K562 (cell line): ENCODE results near the gene FOSL1. TPM values are rescaled to one million over a fixed set of nuclear protein-coding genes. Genes with fewer than 3 reads are reported as not detected.
A peak's percentile ranks its signal among the peaks of the same experiment; 100 is the strongest.

ENCODE experiments used
- BACH1 ChIP-seq: fragments of 200-800 bp; sonication (Bioruptor generic); IDR thresholded peaks from 2 replicates; pipeline ENCODE4 v1.6.1; 2016; ENCODE audit warnings: missing genetic modification characterization, missing compliant biosample characterization
- EGR1 ChIP-seq: fragments of 450-650 bp; conservative IDR thresholded peaks from 2 replicates; pipeline ENCODE4 v1.6.1; 2017; ENCODE audit warnings: mild to moderate bottlenecking
- ELF2 ChIP-seq: fragments of 250-450 bp; sonication (Bioruptor Pico); IDR thresholded peaks from 2 replicates; pipeline ENCODE4 v1.5.0; 2021; ENCODE audit warnings: mild to moderate bottlenecking
- FOXM1 ChIP-seq, 2 experiments: fragments of 450-650 bp in 1 of 2; sonication (generic) in 1 of 2; formaldehyde crosslinking in 1 of 2; IDR thresholded peaks; 2 replicates each; pipeline versions ENCODE4 v1.6.1 to v1.9.0; 2017 to 2022; ENCODE audit warnings: low read depth in 2 of 2, mild to moderate bottlenecking in 2 of 2, missing genetic modification reagents in 1 of 2, moderate library complexity in 1 of 2
- GABPB1 ChIP-seq: sonication (generic); formaldehyde crosslinking; IDR thresholded peaks from 2 replicates; pipeline ENCODE4 v1.8.0; 2022; ENCODE audit warnings: mild to moderate bottlenecking, missing genetic modification reagents
- NEUROD1 ChIP-seq: fragments of 150-350 bp; IDR thresholded peaks from 2 replicates; pipeline ENCODE4 v1.6.1; 2014; ENCODE audit warnings: borderline replicate concordance, low read length, low read depth; ENCODE audit not compliant: partially characterized antibody
- RB1 ChIP-seq: fragments of 450-650 bp; IDR thresholded peaks from 2 replicates; pipeline ENCODE4 v1.6.1; 2017; ENCODE audit warnings: low read depth, mild to moderate bottlenecking
- TOE1 ChIP-seq, 2 experiments: fragments of 450-650 bp in 1 of 2; sonication (generic) in 1 of 2; formaldehyde crosslinking in 1 of 2; IDR thresholded peaks; 2 replicates each; pipeline versions ENCODE4 v1.7.1 to v1.8.0; 2016 to 2022; ENCODE audit warnings: borderline replicate concordance in 2 of 2, mild to moderate bottlenecking in 2 of 2, antibody characterized with exemption in 1 of 2, inconsistent platforms in 1 of 2, low read depth in 1 of 2, missing genetic modification reagents in 1 of 2, moderate library complexity in 1 of 2
- TRIM24 ChIP-seq, 2 experiments: fragments of 450-650 bp; IDR thresholded peaks; 2 replicates each; pipeline ENCODE4 v1.6.1; 2016
- ZNF263 ChIP-seq: sonication (generic); formaldehyde crosslinking; IDR thresholded peaks from 2 replicates; pipeline ENCODE4 v1.8.0; 2022; ENCODE audit warnings: mild to moderate bottlenecking, missing genetic modification reagents, borderline replicate concordance
- ZNF431 ChIP-seq: sonication (generic); formaldehyde crosslinking; IDR thresholded peaks from 2 replicates; pipeline ENCODE4 v1.8.0; 2022; ENCODE audit warnings: mild to moderate bottlenecking, missing genetic modification reagents
- polyA plus RNA-seq, 8 experiments: library from polyadenylated mRNA; depleted of rRNA in 4 of 8; stranded (reverse) in 5 of 8; unstranded in 3 of 8; fragments of >200 nt; fragmentation: Nextera tagmentation in 2 of 8; fragmentation: Illumina TruSeq in 1 of 8; extraction: Ambion mirVana in 2 of 8; extraction: Trizol in 1 of 8; gene quantifications; 2 replicates each; pipeline versions ENCODE4 v1.2.1 to v1.2.3, GENCODE V29; 2011 to 2014; ENCODE audit warnings: inconsistent platforms in 1 of 8, missing spikeins in 1 of 8
- total RNA-seq, 7 experiments: library from RNA; depleted of rRNA in 6 of 7; stranded (reverse); fragments of >200 nt in 6 of 7; fragmentation: Illumina TruSeq in 2 of 7; extraction: Trizol in 2 of 7; gene quantifications; 2 replicates each; pipeline versions ENCODE4 v1.2.1 to v1.2.3, GENCODE V29; 2011 to 2021; ENCODE audit warnings: low replicate concordance in 1 of 7
- TF ChIP-seq, protein P1 (sequence below): fragments of 450-650 bp; IDR thresholded peaks from 2 replicates; pipeline ENCODE4 v1.6.1; 2016; ENCODE audit warnings: mild to moderate bottlenecking, moderate library complexity
- TF ChIP-seq, protein P2 (sequence below): sonication (generic); formaldehyde crosslinking; IDR thresholded peaks from 2 replicates; pipeline ENCODE4 v1.8.0; 2022; ENCODE audit warnings: mild to moderate bottlenecking, missing genetic modification reagents
- TF ChIP-seq, protein P3 (sequence below): fragments of 200-800 bp; sonication (Bioruptor generic); IDR thresholded peaks from 2 replicates; pipeline ENCODE4 v1.6.1; 2017; ENCODE audit warnings: missing genetic modification characterization, missing compliant biosample characterization

Gene FOSL1
- total and polyA plus RNA-seq, 9 of the 15 experiments (the other 6 are each of a cell fraction or from before 2014, with no cell fraction given): 3.5 to 39.6 (median 10.0) TPM

DNA sequence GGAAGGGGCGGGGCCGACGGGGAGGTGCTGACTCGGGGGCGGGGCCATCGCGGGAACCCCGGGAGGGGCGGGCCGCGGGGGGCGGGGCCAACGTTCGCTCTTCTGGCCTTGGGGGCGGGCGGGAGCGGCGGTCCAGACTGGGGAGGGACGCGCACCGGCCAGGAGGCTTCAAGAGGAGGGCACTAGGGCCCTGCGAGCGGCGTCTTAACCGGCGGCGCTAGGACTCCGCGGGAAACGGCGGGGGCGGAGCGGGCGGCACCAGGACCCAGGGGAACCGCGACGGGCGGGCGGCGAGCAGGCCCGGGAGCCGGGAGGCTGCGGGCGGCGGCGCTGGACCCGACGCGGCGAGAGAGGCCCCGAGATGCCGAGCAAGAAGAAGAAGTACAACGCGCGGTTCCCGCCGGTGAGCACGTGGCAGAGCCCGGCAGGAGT, 19.0 kb upstream of the FOSL1 start, which contains the start of gene DRAP1 (continued):
- TF ChIP-seq, protein P1, sequence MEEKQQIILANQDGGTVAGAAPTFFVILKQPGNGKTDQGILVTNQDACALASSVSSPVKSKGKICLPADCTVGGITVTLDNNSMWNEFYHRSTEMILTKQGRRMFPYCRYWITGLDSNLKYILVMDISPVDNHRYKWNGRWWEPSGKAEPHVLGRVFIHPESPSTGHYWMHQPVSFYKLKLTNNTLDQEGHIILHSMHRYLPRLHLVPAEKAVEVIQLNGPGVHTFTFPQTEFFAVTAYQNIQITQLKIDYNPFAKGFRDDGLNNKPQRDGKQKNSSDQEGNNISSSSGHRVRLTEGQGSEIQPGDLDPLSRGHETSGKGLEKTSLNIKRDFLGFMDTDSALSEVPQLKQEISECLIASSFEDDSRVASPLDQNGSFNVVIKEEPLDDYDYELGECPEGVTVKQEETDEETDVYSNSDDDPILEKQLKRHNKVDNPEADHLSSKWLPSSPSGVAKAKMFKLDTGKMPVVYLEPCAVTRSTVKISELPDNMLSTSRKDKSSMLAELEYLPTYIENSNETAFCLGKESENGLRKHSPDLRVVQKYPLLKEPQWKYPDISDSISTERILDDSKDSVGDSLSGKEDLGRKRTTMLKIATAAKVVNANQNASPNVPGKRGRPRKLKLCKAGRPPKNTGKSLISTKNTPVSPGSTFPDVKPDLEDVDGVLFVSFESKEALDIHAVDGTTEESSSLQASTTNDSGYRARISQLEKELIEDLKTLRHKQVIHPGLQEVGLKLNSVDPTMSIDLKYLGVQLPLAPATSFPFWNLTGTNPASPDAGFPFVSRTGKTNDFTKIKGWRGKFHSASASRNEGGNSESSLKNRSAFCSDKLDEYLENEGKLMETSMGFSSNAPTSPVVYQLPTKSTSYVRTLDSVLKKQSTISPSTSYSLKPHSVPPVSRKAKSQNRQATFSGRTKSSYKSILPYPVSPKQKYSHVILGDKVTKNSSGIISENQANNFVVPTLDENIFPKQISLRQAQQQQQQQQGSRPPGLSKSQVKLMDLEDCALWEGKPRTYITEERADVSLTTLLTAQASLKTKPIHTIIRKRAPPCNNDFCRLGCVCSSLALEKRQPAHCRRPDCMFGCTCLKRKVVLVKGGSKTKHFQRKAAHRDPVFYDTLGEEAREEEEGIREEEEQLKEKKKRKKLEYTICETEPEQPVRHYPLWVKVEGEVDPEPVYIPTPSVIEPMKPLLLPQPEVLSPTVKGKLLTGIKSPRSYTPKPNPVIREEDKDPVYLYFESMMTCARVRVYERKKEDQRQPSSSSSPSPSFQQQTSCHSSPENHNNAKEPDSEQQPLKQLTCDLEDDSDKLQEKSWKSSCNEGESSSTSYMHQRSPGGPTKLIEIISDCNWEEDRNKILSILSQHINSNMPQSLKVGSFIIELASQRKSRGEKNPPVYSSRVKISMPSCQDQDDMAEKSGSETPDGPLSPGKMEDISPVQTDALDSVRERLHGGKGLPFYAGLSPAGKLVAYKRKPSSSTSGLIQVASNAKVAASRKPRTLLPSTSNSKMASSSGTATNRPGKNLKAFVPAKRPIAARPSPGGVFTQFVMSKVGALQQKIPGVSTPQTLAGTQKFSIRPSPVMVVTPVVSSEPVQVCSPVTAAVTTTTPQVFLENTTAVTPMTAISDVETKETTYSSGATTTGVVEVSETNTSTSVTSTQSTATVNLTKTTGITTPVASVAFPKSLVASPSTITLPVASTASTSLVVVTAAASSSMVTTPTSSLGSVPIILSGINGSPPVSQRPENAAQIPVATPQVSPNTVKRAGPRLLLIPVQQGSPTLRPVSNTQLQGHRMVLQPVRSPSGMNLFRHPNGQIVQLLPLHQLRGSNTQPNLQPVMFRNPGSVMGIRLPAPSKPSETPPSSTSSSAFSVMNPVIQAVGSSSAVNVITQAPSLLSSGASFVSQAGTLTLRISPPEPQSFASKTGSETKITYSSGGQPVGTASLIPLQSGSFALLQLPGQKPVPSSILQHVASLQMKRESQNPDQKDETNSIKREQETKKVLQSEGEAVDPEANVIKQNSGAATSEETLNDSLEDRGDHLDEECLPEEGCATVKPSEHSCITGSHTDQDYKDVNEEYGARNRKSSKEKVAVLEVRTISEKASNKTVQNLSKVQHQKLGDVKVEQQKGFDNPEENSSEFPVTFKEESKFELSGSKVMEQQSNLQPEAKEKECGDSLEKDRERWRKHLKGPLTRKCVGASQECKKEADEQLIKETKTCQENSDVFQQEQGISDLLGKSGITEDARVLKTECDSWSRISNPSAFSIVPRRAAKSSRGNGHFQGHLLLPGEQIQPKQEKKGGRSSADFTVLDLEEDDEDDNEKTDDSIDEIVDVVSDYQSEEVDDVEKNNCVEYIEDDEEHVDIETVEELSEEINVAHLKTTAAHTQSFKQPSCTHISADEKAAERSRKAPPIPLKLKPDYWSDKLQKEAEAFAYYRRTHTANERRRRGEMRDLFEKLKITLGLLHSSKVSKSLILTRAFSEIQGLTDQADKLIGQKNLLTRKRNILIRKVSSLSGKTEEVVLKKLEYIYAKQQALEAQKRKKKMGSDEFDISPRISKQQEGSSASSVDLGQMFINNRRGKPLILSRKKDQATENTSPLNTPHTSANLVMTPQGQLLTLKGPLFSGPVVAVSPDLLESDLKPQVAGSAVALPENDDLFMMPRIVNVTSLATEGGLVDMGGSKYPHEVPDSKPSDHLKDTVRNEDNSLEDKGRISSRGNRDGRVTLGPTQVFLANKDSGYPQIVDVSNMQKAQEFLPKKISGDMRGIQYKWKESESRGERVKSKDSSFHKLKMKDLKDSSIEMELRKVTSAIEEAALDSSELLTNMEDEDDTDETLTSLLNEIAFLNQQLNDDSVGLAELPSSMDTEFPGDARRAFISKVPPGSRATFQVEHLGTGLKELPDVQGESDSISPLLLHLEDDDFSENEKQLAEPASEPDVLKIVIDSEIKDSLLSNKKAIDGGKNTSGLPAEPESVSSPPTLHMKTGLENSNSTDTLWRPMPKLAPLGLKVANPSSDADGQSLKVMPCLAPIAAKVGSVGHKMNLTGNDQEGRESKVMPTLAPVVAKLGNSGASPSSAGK: peak; percentile 55
- TF ChIP-seq FOXM1 (IDR thresholded peaks at IDR 0.05; ENCODE audit: low read depth) (peak; percentile 99), FOXM1 (CRISPR knock-in tag; IDR thresholded peaks at IDR 0.05; ENCODE audit: low read depth) (0 out of 2 replicates have a peak, but pooled peaks have one; percentile 47), BACH1 (tag) (no peak), GABPB1 (peak; percentile 85), TOE1 (IDR thresholded peaks at IDR 0.05; ENCODE audit: borderline replicate concordance) (peak; percentile 99), TOE1 (CRISPR knock-in tag; IDR thresholded peaks at IDR 0.05; ENCODE audit: borderline replicate concordance, low read depth) (no peak), RB1 (peak; percentile 100), NEUROD1 (peak; percentile 100), EGR1 (peak; percentile 99), ZNF431 (peak; percentile 74), ZNF263 (CRISPR knock-in tag) (peak; percentile 43; the same call in 1 of the 2 replicates), ELF2 (0 out of 2 replicates have a peak, but pooled peaks have one; percentile 47), TRIM24 (IDR thresholded peaks at IDR 0.05) (peak in 1 of 2 experiments; percentile 66; a peak in 2 of 4 replicates)
- TF ChIP-seq, protein P2, sequence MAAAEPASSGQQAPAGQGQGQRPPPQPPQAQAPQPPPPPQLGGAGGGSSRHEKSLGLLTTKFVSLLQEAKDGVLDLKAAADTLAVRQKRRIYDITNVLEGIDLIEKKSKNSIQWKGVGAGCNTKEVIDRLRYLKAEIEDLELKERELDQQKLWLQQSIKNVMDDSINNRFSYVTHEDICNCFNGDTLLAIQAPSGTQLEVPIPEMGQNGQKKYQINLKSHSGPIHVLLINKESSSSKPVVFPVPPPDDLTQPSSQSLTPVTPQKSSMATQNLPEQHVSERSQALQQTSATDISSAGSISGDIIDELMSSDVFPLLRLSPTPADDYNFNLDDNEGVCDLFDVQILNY (CRISPR knock-in tag): no peak
- TF ChIP-seq, protein P3, sequence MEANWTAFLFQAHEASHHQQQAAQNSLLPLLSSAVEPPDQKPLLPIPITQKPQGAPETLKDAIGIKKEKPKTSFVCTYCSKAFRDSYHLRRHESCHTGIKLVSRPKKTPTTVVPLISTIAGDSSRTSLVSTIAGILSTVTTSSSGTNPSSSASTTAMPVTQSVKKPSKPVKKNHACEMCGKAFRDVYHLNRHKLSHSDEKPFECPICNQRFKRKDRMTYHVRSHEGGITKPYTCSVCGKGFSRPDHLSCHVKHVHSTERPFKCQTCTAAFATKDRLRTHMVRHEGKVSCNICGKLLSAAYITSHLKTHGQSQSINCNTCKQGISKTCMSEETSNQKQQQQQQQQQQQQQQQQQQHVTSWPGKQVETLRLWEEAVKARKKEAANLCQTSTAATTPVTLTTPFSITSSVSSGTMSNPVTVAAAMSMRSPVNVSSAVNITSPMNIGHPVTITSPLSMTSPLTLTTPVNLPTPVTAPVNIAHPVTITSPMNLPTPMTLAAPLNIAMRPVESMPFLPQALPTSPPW (CRISPR knock-in tag): peak; percentile 94
